Dermis blood vessel endothelial cell (primary cell): ENCODE results near the gene STAT2. TPM values are rescaled to one million over a fixed set of nuclear protein-coding genes. Genes with fewer than 3 reads are reported as not detected.
A peak's percentile ranks its signal among the peaks of the same experiment; 100 is the strongest.
"Not testable (repeated sequence)": the region's sequence is repeated elsewhere in the genome, so short reads cannot be mapped to it uniquely, and the experiment has no call there.

Experiments
- DNase-seq: peaks from one replicate; pipeline ENCODE4 v3.0.0; 2010
- total RNA-seq: library from RNA; depleted of rRNA; stranded (reverse); fragments of >200 nt; gene quantifications from 2 replicates; pipeline ENCODE4 v1.2.3, GENCODE V29; 2014

STAT2 gene
- total RNA-seq, 1 donor from 2014 or later = 95.0 TPM

GRCh38 chr12:56361487-56362129 lies 1.7 kb upstream of the STAT2 start:
- no peak for DNase-seq

- DNase-seq = peak; percentile 10
Observed at GRCh38 chr12:56358836-56359532, 923 bp downstream of the STAT2 start.

GRCh38 chr12:56351325-56351724 lies 8.6 kb downstream of the STAT2 start:
- DNase-seq = no peak

GRCh38 chr12:56350662-56351061 lies 9.2 kb downstream of the STAT2 start:
- DNase-seq = no peak

GRCh38 chr12:56348776-56349175 lies 11.1 kb downstream of the STAT2 start:
- no peak for DNase-seq

GRCh38 chr12:56347255-56347654 lies 12.7 kb downstream of the STAT2 start:
- not testable (repeated sequence) for DNase-seq

- peak; percentile 35 for DNase-seq
Observed at GRCh38 chr12:56346675-56347074, 13.2 kb downstream of the STAT2 start.

- DNase-seq = not testable (repeated sequence)
Observed at GRCh38 chr12:56342290-56342689, 17.6 kb downstream of the STAT2 start.

GRCh38 chr12:56341616-56342015 lies 18.3 kb downstream of the STAT2 start:
- DNase-seq = no peak

- DNase-seq = no peak
Observed at GRCh38 chr12:56339158-56339422, 20.8 kb downstream of the STAT2 start.

- peak; percentile 42 for DNase-seq
Observed at GRCh38 chr12:56338308-56339157, 21.4 kb downstream of the STAT2 start, which contains the start of gene IL23A. Gene IL23A, plus strand, starts transcription at chr12:56338884. Its CDS starts 161 bp downstream, at chr12:56339045.

- DNase-seq = no peak
Observed at GRCh38 chr12:56337753-56338251, 22.1 kb downstream of the STAT2 start.

- DNase-seq = no peak
Observed at GRCh38 chr12:56336361-56337167, 23.3 kb downstream of the STAT2 start.

GRCh38 chr12:56335527-56335926 lies 24.4 kb downstream of the STAT2 start:
- not testable (repeated sequence) for DNase-seq

GRCh38 chr12:56334490-56334793 lies 25.5 kb downstream of the STAT2 start:
- DNase-seq = no peak

GRCh38 chr12:56333679-56334489 lies 26.0 kb downstream of the STAT2 start, which contains the start of gene PAN2:
Gene PAN2, minus strand, starts transcription at chr12:56334000. Its CDS starts 906 bp downstream, at chr12:56333094.
- DNase-seq = peak; percentile 99

- no peak for DNase-seq
Observed at GRCh38 chr12:56333197-56333678, 26.7 kb downstream of the STAT2 start.

- DNase-seq = no peak
Observed at GRCh38 chr12:56332512-56333196, 27.3 kb downstream of the STAT2 start.

- DNase-seq = no peak
Observed at GRCh38 chr12:56330936-56331490, 28.9 kb downstream of the STAT2 start.

GRCh38 chr12:56326533-56326932 lies 33.4 kb downstream of the STAT2 start:
- DNase-seq = no peak

- no peak for DNase-seq
Observed at GRCh38 chr12:56326126-56326525, 33.8 kb downstream of the STAT2 start.
